Measurements from ENCODE around the gene MS4A18.

- TF ChIP-seq CTCF (conservative IDR thresholded peaks at IDR 0.05): peak; percentile 39; the same call in 1 of the 2 replicates
- TF ChIP-seq EZH2 (IDR thresholded peaks at IDR 0.05; ENCODE audit: low read depth): no peak
Measured at GRCh38 chr11:60710482-60710881, 14.0 kb upstream of the MS4A18 start.
